TTC549 (cell line): ENCODE data around the gene CNIH2.

Experiments
- FAIRE-seq: peaks from 2 replicates; lab custom pipeline; 2012; peaks lifted over from hg19 to GRCh38; lab: Jason Lieb, UNC

Gene CNIH2

DNA sequence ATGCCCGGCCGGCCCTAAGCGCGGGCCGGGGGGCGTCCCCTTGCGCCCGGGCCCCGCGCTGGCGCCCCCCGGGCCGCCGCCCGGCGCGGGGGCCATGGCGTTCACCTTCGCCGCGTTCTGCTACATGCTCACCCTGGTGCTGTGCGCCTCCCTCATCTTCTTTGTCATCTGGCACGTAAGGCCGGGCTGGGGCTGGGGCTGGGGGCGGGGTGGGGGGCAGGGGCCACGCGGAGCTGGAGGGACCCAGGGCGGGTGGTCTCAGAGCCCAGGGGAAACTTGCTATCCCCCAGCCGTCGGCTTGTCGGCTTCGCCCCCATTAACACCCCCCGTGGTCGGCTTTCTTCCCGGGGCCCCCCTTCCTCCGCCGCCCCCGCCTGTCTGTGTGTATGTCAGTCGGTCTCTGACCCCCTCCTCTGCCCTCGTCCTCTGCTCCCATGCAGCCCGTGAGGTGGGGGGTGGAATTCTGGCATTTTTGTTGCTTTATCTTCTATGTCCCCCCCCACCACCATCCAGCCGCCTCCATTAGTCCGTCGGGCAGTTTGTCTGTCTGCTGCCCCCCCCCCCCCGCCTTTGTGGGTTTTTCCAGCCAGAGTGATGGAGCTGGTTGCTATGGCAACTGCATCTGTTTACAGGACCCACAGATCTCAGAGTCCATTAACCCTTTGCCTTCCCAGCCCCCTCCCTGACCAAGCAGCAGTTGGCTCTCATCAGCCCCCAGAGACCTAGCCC is 552 bp downstream of the CNIH2 start:
- no peak for FAIRE-seq

DNA sequence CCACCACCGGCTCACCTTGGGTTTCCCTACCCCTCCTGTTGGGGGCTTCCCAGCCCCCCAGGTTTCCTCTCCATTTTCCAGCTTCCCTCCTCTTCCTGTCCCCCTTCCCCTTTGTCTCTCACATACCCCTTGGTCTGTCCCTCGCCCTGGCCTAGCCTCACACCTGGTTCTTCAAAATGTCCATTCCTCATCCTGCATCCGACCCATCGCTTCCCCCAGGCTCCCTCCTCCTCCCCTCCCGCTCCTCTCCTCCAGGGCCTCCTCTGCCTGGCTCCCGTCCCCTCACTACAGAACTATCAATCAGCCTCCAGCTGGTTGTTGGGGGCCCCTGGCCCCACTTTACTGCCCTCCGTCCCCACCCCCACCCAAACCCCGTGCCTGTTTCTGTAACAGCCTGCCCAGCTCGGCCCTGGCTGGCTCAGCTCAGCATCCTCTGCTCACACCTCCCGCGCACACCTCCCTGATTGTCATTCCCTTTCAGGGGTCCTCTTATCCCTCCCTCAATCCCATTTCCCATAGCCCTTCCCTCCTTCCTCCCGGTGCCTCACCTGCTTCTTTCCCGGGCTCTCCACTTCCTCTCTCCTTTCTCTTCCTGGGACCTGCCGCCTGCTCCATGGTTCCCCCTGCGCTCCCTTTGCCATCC is 1.2 kb downstream of the CNIH2 start:
- FAIRE-seq = no peak

DNA sequence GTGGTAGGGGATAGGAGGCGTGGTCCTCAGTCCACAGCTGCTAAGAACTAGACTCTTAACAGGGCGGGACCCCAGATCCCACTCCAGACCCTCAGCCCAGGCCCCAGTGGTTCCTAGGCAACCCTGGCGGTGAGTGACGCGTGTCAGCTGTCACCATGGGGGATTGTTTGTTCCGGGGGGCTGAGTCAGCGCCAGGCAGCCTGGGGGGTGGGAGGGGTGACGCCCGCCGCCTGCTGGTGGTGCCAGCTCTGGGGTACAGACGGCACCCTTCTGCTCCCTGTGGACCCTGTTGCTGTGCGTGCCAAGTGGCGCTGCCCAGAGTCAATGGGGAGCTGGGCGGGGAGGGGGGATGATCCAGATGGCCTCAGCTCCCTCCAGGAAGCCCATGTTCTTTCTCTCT is 2.5 kb downstream of the CNIH2 start:
- FAIRE-seq = no peak

DNA sequence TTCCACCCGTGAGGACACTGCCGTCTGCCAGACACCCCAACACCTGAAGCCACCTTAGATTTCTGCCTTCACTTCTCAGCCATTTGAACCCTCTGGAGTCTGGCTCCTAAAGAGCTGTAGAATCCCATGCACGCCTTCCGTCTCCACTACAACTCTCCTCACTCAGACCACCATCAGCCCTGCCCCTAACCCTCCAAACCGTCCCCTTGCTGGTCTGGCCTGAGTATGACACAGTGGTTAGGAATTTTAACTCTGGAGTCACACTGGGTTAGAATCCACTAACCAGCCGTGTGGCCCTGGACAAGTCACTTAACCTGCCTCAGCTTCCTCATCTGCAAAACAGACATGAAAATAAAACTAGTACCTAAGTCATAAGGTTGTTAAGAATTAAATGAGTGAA is 3.0 kb downstream of the CNIH2 start:
- no peak for FAIRE-seq

DNA sequence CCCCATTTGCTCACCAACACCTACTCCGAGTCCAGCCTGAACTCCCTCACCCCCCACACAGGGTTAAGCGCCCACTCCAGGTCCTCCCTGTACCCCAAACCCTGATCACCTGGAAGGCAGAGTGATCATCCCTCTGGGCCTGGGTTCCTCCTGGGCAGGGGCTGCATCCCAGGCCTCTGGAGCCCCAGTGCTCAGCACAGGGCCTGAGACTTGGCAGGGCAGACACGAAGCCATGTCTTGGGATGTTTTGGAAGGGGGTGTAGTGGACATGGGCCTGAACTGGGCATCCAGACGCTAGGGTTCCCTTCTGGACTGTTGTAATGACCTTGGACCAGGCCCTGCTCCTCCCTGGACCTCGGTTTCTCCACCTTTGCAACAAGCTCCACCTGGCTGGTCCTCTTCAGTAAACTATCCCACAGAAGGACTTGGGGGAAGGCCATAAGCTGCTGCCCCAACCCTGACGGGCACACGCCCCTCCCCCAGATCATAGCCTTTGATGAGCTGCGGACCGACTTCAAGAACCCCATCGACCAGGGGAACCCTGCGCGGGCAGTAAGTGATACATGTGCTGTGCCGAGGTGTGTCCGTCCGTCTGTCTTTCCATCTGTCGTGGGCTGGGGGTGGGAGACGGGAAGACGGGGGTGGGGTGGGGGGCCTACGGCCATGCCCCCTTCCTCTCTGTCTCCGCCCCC is 3.9 kb downstream of the CNIH2 start:
- no peak for FAIRE-seq

DNA sequence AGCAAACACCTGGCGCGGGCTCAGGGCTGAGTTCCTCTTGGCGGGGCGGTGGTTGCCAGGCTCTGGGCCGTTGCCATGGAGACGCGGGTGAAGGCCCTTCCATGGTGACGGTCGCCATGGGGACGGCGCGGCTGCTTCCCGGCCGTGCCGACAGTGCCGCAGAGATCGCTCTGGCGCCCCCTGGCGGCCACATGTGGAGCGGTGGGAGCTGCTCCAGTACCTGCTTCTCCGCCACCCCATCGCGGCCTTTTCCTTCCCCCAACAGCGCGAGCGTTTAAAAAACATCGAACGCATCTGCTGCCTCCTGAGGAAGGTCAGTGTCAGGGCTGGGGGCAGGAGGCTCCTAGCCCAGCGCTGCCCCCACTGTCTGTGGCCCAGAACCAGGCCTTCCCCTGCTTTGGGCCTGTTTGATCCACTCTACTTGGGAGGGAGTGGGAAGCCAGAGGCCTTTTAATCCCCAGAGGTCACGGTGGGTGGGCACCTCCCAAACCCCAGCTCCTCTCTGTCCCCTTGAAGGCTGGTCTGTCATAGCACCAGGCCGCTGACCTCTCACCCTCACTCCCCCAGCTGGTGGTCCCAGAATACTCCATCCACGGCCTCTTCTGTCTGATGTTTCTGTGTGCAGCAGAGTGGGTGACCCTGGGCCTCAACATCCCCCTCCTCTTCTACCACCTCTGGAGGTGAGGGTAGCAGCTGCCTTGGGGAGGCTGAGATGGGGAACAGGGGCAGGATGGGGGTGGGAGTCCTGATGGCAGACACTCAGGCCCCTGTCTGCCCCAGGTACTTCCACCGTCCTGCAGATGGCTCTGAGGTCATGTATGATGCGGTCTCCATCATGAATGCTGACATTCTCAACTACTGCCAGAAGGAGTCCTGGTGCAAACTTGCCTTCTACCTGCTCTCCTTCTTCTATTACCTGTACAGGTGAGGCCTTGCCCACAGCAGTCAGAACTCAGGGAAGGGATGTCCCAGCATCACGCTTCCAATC is 4.8 kb downstream of the CNIH2 start:
- no peak for FAIRE-seq

DNA sequence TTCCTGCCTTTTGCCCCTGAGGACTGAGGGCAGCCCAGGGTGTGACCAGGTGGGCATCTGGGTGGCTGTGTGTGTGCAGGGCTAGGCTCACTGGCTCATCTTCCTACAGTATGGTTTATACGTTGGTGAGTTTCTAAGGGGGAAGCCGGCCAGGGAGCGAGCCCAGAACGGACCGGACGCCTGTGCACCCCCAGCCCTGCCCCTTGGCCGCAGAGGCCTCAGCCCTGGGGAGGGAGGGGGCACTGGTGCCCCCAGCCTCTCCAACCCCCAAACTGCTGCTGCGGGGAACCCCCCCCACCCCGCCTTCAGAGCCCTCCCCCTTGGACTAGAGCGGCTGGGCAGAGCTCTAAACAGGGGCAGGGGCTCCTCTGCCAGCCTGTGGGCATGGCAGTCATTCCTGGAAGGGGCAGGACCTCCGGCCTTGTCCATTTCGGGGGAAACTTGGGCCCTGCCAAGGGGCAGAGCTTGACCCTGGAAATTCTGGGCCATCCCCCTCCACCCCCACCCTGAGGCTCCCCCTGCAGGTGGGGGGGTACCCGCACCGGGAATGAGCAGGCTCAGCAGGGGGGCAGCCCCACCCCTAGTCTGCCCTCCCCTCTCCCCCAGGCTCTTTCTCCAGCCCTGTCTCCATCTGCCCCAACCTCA is 5.6 kb downstream of the CNIH2 start:
- FAIRE-seq = no peak

DNA sequence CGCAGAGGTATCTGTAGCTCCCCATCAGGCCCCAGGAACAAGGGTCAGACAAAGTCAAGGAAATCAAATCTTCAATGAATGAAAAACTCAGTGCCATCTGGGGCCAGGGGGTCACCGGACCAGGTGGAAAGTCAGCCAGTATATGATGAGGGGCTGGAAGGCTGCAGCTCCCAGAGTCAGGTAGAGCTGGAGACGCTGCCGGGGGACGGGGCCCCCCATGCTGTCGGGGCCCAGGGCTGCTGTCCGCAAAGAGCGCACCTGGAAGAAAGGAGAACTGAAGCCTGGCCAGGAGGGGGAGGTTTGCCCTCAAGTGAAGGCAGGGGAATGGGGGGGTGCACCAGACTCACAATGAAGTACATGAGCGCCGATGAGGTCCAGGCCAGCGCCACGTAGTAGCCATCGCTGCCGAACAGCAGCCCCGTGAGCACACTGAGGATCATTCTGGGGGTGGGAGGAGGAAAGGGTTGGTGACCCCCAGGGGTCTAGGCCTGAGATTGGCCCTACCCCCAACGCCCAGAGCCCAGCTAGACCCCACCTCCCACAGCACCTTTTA is 6.6 kb downstream of the CNIH2 start:
- no peak for FAIRE-seq

DNA sequence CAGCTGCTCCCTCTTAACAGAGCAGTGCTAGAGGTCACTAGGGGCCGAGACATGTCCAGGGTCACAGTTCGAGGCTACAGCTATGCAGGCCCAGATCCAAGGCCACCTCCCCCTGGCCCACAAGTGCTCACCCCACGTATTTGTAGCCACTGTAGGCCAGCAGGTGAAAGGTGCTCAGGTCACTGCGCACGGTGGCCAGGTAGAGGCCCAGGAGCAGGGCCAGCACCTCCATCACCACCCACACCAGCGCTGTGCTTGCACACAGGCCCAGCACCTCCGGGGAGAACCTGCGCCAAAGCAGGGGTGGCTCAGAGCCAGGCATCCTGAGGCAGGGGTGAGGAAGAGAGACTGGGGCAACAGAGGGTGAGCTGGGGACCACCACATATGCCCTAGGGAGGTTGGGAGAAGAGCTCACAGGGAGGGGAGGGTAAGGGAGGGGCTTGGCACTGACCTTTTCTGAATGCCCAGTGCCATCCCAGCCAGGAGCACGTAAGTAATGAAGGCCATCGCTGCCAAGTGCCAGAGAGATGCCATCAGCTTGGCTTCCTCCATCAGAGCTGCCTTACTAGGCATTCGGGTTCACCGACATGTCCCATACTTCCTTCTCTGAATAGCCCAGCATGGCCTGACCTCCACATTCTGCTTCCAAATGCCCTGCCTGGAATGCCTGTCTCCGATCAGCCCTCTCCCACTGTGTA is 7.4 kb downstream of the CNIH2 start:
- no peak for FAIRE-seq

DNA sequence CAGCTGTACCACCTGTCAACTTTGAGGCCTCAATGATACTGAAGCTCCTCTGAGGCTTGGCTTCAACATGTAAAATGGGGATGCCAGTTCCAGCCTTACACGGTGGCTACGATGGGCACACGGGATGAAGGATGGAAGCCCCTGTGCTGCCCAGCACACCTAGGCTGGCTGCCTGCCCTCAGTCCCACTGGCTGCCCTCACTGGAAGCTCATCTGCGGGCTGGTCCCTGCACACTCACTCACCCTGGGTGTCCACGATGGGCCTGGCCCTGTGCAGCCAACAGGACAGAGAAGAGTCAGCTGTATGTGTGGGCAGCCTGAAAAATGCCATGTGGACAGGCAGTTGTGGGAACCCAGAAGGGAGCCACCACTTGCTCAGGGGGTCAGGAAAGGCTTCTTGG is 8.7 kb downstream of the CNIH2 start:
- no peak for FAIRE-seq

DNA sequence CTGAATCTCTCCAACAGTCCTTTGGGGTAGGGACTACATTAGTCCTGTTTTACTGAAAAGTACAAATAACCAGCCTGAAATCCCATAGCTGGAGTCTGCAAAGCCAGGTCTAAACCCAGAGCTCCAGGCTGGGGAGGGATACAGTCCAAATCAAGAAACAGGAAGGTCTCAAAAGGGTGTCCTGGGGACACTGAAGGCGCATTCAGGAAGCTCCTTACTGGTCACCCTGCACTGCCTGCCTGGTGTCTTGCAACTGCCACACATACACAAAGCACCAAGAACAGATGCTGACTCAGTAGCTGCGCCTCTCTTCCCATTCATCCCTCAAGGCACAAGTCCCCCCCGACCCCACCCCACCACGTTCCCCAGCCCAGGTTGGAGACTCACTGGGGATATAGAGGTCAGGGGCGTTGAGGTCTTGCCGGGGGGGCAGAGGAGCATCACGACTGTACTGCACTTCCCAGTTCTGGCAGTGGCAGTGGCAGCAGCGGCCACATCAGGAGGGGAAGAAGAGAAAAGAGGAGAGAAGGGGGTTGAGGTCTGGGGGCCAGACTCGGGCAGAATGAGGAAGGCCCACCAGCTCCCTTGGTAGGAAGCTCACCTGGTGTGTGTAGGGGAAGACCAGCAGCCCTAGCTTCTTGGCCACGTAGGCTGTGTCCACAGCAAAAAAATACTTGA is 9.4 kb downstream of the CNIH2 start:
- no peak for FAIRE-seq

DNA sequence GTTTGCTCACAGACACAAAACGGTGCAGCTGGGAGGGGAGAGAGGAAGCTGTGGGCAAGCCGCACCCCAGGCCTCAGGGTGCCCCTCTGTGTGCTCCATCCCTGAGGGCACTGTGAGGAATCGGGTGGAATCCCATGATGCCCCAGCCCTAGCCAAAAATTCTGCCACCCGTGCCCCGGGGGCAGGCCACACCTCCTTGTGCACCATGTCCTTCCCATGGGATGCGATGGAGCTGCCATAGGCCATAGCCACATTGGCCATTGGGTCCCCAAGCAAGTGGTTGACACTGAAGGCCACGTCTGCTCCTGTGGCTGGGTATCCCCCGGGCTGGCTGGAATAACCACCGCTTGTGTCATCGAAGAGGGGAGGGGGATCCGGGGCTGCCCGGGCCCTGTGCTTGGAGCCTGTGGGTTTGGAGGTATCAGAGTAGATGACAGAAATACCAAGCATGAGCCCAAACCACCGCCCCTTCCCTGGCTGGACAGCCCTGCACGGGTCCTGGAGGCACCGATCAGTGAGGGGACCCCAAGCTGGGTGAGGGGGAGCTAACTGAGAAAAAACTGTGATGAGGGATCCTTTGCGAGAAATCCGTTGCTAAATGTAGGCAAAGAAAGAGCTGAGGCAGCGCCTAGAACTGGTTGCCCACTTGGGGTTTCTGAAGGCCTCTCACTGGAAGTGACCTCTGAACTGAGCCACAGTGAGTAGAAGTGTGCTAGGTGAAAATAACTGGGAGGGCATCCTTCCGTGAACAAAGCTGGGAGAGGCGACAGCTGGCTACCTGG is 10.1 kb downstream of the CNIH2 start:
- FAIRE-seq = no peak

DNA sequence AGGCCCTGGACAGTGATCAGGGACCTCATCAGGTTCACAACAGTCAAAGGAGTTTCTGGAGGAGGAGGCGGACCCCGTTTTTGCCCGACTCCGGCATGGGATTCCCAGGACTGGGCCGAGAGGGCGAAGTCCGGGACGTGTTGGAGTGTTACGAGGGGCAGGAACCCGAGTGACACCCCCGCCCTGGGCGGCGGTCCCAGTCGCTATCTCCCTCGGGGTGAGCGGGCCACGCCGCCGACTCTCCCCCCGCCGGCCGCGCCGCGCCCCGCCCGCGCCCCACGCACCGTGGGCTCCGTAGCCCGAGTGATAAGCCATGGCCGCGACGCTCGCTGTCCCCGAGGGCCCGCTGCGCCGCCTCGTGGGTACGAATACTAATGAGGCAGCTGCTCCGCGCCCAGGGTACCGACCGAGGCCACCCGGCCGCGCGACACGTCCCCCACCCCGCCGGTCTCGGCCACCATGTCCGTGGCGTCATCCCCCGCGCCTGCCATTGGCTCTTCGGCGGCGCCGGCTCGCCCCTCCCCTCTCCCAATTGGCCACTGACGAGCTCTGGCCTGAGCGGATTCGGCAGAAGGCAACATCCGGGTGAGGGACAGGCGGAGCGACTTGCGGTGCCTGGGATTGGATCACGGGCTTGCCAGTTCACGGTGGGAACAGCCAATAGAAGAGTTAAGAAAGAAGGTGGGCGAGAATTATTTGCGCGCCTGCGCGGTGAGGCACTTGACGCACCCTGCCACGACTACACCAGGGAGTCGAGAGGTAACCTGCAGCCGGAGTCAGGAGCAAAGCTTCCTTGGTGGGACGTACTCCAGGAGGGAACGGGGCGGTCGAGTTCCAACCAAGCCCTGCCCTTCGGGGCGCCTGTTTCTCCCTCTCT is 10.9 kb downstream of the CNIH2 start, which contains the start of gene YIF1A:
Gene YIF1A, minus strand, starts transcription at position 473 of the 877 bp plus-strand sequence. Its CDS starts 158 bp downstream, at position 315.
- FAIRE-seq = peak; percentile 96

DNA sequence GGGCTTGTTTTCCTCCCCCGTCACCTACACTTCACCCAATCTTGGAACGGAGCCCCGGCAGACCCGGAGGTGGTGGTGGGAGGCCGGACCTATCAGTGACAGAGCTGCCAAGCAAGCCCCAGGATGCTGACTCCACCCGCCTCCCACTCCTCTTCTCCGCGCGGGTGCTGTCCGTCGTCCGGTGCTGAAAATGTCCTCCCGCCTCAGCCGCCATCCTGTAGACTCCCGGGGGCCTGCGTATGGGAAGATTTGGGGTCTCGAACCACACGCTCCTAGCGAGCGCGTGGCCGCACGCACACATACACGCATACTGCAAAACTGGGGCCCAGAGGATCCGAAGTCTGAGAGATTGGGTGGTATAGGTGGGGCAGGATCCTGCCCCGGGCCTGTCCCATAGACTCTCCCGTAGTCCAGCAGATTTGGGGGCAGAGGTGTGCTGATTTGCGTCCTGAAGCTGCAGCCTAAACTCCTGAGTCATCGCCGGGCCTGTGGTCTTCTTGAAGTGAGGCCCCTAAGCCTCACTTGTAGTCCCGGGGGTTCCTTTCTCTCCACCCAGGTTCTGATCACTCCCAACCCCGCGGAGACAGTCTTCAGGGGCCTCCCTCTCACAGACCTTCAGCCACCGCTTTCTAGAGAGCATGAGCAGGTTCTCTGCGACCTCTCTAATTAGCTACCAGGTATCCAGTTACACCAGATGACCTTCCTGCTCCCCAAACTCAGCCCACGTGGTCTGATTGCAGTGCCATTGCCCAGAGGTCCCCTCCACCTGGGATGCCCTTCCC is 11.8 kb downstream of the CNIH2 start:
- FAIRE-seq = no peak

DNA sequence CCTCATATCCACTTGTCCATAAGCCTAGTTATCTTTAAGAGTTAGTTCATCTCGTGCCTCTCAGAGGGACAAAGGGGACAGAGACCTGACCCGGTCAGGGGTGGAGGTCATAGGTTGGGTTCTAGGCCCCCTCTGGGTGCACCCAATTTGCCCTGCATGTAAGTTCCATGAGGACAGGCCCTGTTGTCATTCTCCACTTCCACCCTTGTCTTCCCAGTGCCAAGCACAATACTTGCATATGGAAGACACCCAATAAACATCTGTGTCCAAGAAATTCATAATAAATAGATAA is 12.3 kb downstream of the CNIH2 start:
- FAIRE-seq = no peak

DNA sequence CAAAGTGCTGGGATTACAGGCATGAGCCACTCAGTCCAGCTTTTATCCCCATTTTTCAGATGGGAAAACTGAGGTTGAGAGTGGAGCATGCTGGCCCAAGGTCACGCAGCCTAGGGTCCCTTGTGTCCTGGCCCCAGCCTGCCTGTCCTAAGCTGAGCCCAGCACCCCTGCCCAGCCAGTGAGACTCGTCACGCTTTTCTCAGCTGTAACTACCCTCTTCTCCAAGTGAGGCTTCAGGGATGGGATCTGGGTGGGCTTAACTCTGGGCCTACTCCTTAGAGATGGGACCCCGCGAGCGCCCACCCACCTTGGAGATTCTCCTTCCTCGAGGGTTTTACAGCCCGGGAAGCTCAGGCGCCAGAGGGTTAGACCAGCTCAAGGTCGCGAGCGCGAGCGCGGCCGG is 13.3 kb downstream of the CNIH2 start:
- FAIRE-seq = no peak

DNA sequence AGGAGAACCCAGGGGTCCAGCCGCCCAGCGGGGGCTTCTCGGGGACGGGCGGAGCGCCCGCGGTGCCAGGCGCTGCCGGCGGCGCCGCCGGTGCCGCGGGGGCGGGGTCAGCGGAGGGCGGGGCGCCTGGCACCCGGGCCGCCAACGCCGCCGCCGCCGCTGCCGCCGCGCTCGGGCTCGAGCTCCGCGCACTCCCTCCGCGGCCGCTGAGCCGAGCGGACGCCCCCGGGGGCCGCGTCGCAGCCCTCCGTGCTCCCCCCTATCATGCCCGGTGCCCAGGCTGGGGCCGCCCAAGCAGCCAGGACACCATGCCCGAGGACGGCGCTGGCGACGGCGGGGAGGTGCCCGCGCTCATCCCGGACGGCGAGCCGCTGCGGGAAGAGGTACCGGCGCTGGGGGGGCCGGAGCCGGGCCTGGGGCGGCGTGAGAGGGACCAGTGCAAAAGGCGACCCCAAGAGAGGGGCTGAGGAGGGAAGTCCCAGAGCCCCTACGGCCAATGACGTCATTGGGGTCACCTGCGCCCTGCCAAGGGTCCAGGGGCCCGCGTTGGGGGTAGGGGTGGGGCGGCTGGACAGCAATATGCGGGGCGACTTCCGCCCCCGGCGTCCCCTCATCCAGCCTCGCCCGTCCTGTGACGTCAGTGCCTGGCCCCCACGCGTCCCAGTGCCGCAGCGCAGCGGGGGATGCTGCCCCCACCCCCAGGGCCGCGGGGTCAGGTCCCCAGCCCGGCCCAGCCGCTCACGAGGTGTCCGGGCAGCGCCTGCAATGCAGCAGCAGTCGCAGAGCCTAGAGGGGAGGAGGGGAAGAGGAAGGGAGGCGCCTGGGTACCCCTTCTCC is 13.9 kb downstream of the CNIH2 start, which contains the start of gene TMEM151A:
Gene TMEM151A, plus strand, starts transcription at position 189 of the 837 bp plus-strand sequence. Its CDS starts 120 bp downstream, at position 309.
- no peak for FAIRE-seq
